IPS-20b (cell line): ENCODE data around the gene TSKS.

ENCODE experiments used
- H3K27ac ChIP-seq: one replicate; pipeline ENCODE4 v1.5.1; 2013; ENCODE audit warnings: low read length
- H3K27me3 ChIP-seq: 2 replicates; pipeline ENCODE4 v1.6.1; 2013; ENCODE audit warnings: mild to moderate bottlenecking, low read length, inconsistent platforms; ENCODE audit not compliant: insufficient read depth
- H3K36me3 ChIP-seq: 2 replicates; pipeline ENCODE4 v1.6.1; 2013; ENCODE audit warnings: low read depth, mild to moderate bottlenecking, inconsistent platforms, low read length, moderate library complexity; ENCODE audit not compliant: insufficient read depth
- H3K4me1 ChIP-seq: 2 replicates; pipeline ENCODE4 v1.6.1; 2013; ENCODE audit warnings: mild to moderate bottlenecking, control low read depth, inconsistent platforms, low read length, moderate library complexity; ENCODE audit not compliant: insufficient read depth
- H3K4me3 ChIP-seq: 2 replicates; pipeline ENCODE4 v1.5.1; 2013; ENCODE audit warnings: mild to moderate bottlenecking, low read length, inconsistent platforms
- H3K9ac ChIP-seq: 2 replicates; pipeline ENCODE4 v1.6.1; 2013; ENCODE audit warnings: low read depth, mild to moderate bottlenecking, inconsistent platforms, low read length, moderate library complexity
- H3K9me3 ChIP-seq: 2 replicates; pipeline ENCODE4 v1.6.1; 2013; ENCODE audit warnings: mild to moderate bottlenecking, low read depth, low read length, inconsistent platforms; ENCODE audit not compliant: insufficient read depth

TSKS gene

GRCh38 chr19:49775742-49776370, 12.8 kb upstream of the TSKS start:
- Histone ChIP-seq H3K4me3 (no peak overlapping the region), H3K36me3 (no peaks in the 10 kb centered on the region), H3K27ac (no peak overlapping the region), H3K9ac (no peak overlapping the region), H3K4me1 (no peaks in the 10 kb centered on the region), H3K9me3 (no peaks in the 10 kb centered on the region), H3K27me3 (no peaks in the 10 kb centered on the region)

GRCh38 chr19:49774969-49775368, 11.9 kb upstream of the TSKS start:
- no peaks in the 10 kb centered on the region for H3K9me3 ChIP-seq
- H3K27me3 ChIP-seq, result no peaks in the 10 kb centered on the region
- H3K4me3 ChIP-seq, result no peak overlapping the region
- H3K4me1 ChIP-seq, result no peaks in the 10 kb centered on the region
- H3K36me3 ChIP-seq, result no peaks in the 10 kb centered on the region
- no peak overlapping the region for H3K9ac ChIP-seq
- no peak overlapping the region for H3K27ac ChIP-seq

DNA sequence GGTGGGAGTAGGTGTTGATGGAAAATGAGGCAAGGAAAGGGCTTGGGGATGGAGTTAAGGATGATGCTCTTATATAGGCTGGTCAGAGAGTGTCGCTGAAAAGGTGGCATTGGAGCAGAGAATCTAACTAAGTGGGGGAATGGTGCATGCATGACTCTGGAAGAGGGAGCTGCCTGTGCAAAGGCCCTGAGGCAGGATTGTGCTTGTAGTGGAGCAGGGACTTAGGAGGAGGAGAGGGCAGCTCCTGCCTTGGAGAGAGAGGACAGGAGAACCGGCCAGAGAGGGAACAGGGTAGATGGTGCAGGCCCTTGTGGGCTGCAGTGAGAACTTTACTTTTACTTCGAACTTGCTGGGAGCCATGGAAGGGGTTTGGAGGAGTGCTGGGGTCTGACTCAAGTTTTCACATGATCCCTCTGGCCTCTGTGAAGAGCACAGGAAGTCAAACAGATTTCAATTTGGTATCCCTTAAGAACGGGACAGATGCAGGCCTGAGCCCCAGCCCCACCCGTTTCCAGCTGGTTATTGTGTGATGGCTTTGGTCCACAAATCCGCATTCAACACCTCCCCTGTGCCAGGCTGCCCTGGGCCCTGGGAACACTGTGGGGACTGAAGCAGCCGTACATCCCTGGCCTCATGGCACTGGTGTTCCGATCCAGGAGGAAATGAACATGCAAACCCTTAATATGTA, 10.7 kb upstream of the TSKS start:
- H3K36me3 ChIP-seq, result no peaks in the 10 kb centered on the region
- no peaks in the 10 kb centered on the region for H3K4me1 ChIP-seq
- H3K4me3 ChIP-seq, result no peak overlapping the region
- no peaks in the 10 kb centered on the region for H3K9me3 ChIP-seq
- no peaks in the 10 kb centered on the region for H3K27me3 ChIP-seq
- no peak overlapping the region for H3K27ac ChIP-seq
- H3K9ac ChIP-seq, result no peak overlapping the region

DNA sequence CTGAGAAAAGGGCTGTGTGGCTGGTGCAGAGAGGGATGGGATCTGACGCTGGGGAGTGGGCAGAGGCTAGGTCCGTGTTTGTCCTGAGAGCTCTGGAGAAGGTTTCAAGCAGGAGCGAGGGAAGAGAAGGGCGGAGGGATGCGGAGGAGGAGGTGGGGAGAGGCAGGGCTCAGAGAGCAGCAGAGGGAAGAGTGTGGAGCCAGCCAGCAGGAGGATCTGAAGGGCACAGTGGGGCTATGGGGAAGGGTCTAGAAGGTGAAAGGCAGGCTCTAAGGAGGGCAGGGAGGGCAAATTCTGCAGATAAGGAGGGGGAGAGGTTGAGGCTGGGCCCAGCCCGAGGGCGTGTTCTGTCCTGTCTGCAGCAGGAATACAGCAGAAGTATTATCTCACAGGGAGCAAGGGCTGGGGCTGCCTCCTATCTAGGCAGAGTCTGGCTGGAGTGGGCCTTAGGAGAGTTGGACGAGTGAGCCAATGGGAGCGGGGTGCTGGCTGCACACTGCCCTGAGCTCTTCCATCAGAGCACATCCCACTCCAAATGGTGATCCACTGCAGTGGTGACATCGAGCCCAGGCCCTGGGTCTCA, 9.8 kb upstream of the TSKS start:
- H3K27ac ChIP-seq, result no peak overlapping the region
- no peak overlapping the region for H3K9ac ChIP-seq
- H3K27me3 ChIP-seq, result no peaks in the 10 kb centered on the region
- no peaks in the 10 kb centered on the region for H3K9me3 ChIP-seq
- H3K36me3 ChIP-seq, result no peaks in the 10 kb centered on the region
- H3K4me1 ChIP-seq, result no peaks in the 10 kb centered on the region
- no peak overlapping the region for H3K4me3 ChIP-seq

DNA sequence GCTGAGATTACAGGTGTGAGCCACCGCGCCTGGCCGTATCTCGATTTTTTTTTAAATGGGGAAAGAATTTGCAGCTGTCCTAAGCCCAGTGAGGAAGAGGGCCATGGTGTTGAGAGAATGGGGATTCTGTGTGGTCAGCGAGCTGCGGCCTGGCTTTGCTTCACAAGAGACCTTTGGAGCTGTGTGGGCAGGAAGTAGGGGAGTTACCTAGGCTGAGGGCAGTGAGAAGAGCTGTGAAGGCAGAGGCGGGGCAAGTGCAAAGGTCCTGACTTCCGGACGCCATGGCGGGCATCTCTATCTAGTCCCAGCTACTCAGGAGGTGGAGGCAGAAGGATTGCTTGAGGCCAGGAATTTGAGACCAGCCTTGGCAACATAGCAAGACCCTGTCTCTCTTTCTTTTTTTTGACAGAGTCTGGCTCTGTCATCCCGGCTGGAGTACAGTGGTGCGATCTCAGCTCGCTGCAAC, 8.6 kb upstream of the TSKS start:
- no peaks in the 10 kb centered on the region for H3K4me1 ChIP-seq
- no peaks in the 10 kb centered on the region for H3K27me3 ChIP-seq
- H3K9me3 ChIP-seq, result no peaks in the 10 kb centered on the region
- H3K27ac ChIP-seq, result no peak overlapping the region
- no peak overlapping the region for H3K4me3 ChIP-seq
- no peaks in the 10 kb centered on the region for H3K36me3 ChIP-seq
- no peak overlapping the region for H3K9ac ChIP-seq

- H3K36me3 ChIP-seq, result no peaks in the 10 kb centered on the region
- H3K4me1 ChIP-seq, result peaks cover 3% of the 10 kb centered on the region; the same call in 1 of the 2 replicates
- no peaks in the 10 kb centered on the region for H3K9me3 ChIP-seq
- H3K27ac ChIP-seq, result no peak overlapping the region
- H3K4me3 ChIP-seq, result no peak overlapping the region
- no peaks in the 10 kb centered on the region for H3K27me3 ChIP-seq
- H3K9ac ChIP-seq, result no peak overlapping the region
These were observed 7.4 kb upstream of the TSKS start for GRCh38 chr19:49770529-49770928.

- no peak overlapping the region for H3K27ac ChIP-seq
- H3K4me1 ChIP-seq, result peaks cover 3% of the 10 kb centered on the region; the same call in 1 of the 2 replicates
- peak overlapping the region; percentile 84; the same call in 1 of the 2 replicates for H3K9ac ChIP-seq
These were observed 5.0 kb upstream of the TSKS start for GRCh38 chr19:49767967-49768581.

DNA sequence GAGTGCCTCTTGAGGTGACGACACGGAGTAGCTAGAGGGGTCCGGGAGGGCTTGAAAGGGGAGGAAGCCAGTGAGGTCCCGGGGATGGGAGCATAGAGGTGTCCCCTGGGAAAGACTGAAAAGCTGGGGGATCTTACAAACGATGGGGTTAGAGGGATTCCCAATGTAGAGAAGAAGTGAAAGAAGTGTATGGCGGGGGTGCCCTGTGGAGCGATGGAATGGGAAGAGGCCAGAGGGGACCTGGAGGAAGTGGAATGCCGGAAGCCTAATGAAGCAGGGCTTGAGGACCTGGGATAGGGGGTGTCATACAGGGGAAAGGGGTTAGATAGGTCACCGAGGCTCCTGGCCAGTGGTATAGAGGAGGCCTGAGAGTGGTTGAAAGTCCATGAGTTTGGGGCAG, 4.3 kb upstream of the TSKS start:
- Histone ChIP-seq H3K4me1 (peaks cover 3% of the 10 kb centered on the region; the same call in 1 of the 2 replicates), H3K27ac (peak overlapping the region; percentile 49)

More at GRCh38 chr19:49767967-49768581, 5.0 kb upstream of the TSKS start:
- Histone ChIP-seq H3K36me3 (no peaks in the 10 kb centered on the region), H3K27me3 (no peaks in the 10 kb centered on the region), H3K4me3 (peak overlapping the region; percentile 90), H3K9me3 (no peaks in the 10 kb centered on the region)

DNA sequence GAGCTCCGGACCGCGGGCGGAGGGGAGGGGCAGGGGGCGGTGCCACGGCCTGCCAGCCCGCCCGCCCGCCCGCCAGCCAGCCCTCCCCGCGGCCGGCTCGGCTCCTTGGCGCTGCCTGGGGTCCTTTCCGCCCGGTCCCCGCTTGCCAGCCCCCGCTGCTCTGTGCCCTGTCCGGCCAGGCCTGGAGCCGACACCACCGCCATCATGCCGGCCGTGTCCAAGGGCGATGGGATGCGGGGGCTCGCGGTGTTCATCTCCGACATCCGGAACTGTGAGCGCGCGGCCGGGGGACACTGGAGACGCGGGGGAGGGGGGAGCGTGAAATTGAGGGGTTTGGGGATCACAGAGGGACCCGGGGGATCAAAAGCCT, 3.8 kb upstream of the TSKS start, which contains the start of gene AP2A1:
Gene AP2A1, plus strand, starts transcription at position 72 of the 370 bp plus-strand sequence. Its CDS starts 133 bp downstream, at position 205.
- Histone ChIP-seq H3K36me3 (no peaks in the 10 kb centered on the region), H3K4me1 (peaks cover 3% of the 10 kb centered on the region; the same call in 1 of the 2 replicates), H3K9ac (peak within 1 kb of the TSS; percentile 90), H3K4me3 (peak within 1 kb of the TSS; percentile 90), H3K27ac (peak within 1 kb of the TSS; percentile 88), H3K9me3 (no peaks in the 10 kb centered on the region), H3K27me3 (no peaks in the 10 kb centered on the region)

More for the DNA sequence above, 4.3 kb upstream of the TSKS start:
- Histone ChIP-seq H3K9ac (peak overlapping the region; percentile 84; the same call in 1 of the 2 replicates), H3K36me3 (no peaks in the 10 kb centered on the region), H3K9me3 (no peaks in the 10 kb centered on the region), H3K4me3 (peak overlapping the region; percentile 90), H3K27me3 (no peaks in the 10 kb centered on the region)

DNA sequence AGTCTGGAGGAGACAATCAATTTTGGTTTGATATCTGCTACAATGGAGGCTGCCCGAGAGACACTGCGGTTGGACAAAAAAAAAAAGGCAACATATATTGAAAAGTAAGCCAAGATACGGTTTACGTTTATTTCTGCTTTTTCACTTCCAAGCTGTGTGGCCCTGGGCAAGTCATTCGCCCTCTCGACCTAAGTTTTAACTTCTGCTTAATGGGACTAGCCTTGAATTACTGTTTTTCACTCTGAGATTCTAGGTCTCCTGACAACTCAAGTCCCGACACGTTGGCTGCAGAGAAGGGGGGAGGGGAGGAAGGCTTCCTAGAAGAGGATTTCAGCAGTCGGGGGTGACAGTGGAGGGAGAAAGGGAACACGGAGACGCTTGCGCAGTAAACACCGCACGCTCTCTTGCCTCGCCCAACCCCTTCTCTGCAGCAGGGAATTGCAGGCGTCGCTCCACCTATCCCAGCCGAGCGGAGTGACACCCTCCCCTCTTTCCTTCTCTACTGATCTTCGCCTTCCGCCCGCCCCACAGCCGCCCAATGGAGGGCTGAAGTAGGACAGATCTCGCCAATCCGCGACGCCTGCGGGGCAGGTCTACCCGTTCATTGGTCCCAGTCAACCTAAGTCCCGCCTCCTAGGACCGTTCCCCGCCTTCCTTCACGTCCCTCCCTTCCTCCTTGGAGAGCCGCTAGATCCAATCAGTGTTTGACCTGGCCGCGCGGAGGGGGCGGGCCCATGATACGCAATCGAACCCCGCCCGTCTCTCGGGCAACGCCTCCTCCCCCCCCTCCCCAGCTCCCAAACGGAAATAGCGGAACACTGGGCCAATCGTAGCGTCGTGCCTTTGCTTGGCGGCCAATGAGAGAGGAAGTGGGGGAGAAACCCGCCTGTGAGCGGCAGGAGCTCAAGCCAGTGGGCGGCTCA, 3.2 kb upstream of the TSKS start:
- H3K9me3 ChIP-seq, result no peaks in the 10 kb centered on the region
- H3K4me3 ChIP-seq, result peak overlapping the region; percentile 62
- H3K36me3 ChIP-seq, result no peaks in the 10 kb centered on the region
- peaks cover 3% of the 10 kb centered on the region; the same call in 1 of the 2 replicates for H3K4me1 ChIP-seq
- H3K27ac ChIP-seq, result peak overlapping the region; percentile 88
- H3K27me3 ChIP-seq, result no peaks in the 10 kb centered on the region
- peak overlapping the region; percentile 90 for H3K9ac ChIP-seq

DNA sequence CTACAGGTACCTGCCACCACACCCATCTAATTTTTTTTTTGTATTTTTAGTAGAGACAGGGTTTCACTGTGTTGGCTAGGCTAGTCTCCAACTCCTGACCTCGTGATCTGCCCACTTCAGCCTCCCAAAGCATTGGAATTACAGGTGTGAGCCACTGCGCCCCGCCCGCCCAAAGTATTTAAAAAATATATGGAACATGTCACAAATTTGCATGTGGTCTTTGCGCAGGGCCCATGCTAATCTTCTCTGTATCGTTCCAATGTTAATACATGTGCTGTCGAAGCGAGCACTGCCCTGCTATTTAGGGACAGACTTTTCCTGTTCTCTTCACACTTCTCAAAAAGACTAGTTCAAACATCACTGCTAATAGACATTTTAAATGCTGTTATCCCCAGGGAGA, 1.2 kb upstream of the TSKS start:
- no peak overlapping the region for H3K9ac ChIP-seq
- no peaks in the 10 kb centered on the region for H3K27me3 ChIP-seq
- H3K27ac ChIP-seq, result no peak overlapping the region
- peaks cover 3% of the 10 kb centered on the region; the same call in 1 of the 2 replicates for H3K4me1 ChIP-seq
- no peaks in the 10 kb centered on the region for H3K9me3 ChIP-seq
- no peaks in the 10 kb centered on the region for H3K36me3 ChIP-seq
- no peak overlapping the region for H3K4me3 ChIP-seq
